GM21360 (cell line): ENCODE data around the gene GALNT18.

Source experiments
- ATAC-seq: cut with Tn5 transposase; IDR thresholded peaks from one replicate; pipeline ENCODE4 v1.9.1; 2021; ENCODE audit warnings: mild to moderate bottlenecking, moderate library complexity; ENCODE audit not compliant: unreplicated experiment

Gene GALNT18

GRCh38 chr11:11569936-11570491 is 51.8 kb downstream of the GALNT18 start:
- no peak for ATAC-seq

GRCh38 chr11:11568651-11569229 is 53.1 kb downstream of the GALNT18 start:
- no peak for ATAC-seq

GRCh38 chr11:11567936-11568650 is 53.7 kb downstream of the GALNT18 start:
- no peak for ATAC-seq

GRCh38 chr11:11565636-11566035 is 56.2 kb downstream of the GALNT18 start:
- ATAC-seq: no peak

- ATAC-seq: no peak
Measured at GRCh38 chr11:11563200-11563975, 58.4 kb downstream of the GALNT18 start.

GRCh38 chr11:11561991-11562390 is 59.8 kb downstream of the GALNT18 start:
- no peak for ATAC-seq

- ATAC-seq: no peak
Measured at GRCh38 chr11:11558826-11559225, 63.0 kb downstream of the GALNT18 start.

- ATAC-seq: no peak
Measured at GRCh38 chr11:11558396-11558795, 63.4 kb downstream of the GALNT18 start.

GRCh38 chr11:11555208-11555607 is 66.6 kb downstream of the GALNT18 start:
- ATAC-seq: no peak

GRCh38 chr11:11553573-11553972 is 68.2 kb downstream of the GALNT18 start:
- no peak for ATAC-seq

- ATAC-seq: no peak
Measured at GRCh38 chr11:11552529-11553087, 69.2 kb downstream of the GALNT18 start.

GRCh38 chr11:11550534-11550933 is 71.3 kb downstream of the GALNT18 start:
- ATAC-seq: no peak

- ATAC-seq: no peak
Measured at GRCh38 chr11:11545285-11546275, 76.2 kb downstream of the GALNT18 start.

- ATAC-seq: no peak
Measured at GRCh38 chr11:11543656-11544055, 78.1 kb downstream of the GALNT18 start.

GRCh38 chr11:11540157-11540556 is 81.6 kb downstream of the GALNT18 start:
- no peak for ATAC-seq

GRCh38 chr11:11538277-11538960 is 83.4 kb downstream of the GALNT18 start:
- ATAC-seq: no peak

- ATAC-seq: no peak
Measured at GRCh38 chr11:11537871-11538270, 83.9 kb downstream of the GALNT18 start.

GRCh38 chr11:11537372-11537771 is 84.4 kb downstream of the GALNT18 start:
- no peak for ATAC-seq

GRCh38 chr11:11536650-11537049 is 85.2 kb downstream of the GALNT18 start:
- ATAC-seq: no peak

GRCh38 chr11:11535611-11536010 is 86.2 kb downstream of the GALNT18 start:
- ATAC-seq: no peak
